ENCODE measurements around the gene S100A10. TPM values are rescaled to one million over a fixed set of nuclear protein-coding genes. Genes with fewer than 3 reads are reported as not detected.

The S100A10 gene
- total RNA-seq, 2 experiments from 2014 or later = 2.6 TPM; not detected in 1

DNA sequence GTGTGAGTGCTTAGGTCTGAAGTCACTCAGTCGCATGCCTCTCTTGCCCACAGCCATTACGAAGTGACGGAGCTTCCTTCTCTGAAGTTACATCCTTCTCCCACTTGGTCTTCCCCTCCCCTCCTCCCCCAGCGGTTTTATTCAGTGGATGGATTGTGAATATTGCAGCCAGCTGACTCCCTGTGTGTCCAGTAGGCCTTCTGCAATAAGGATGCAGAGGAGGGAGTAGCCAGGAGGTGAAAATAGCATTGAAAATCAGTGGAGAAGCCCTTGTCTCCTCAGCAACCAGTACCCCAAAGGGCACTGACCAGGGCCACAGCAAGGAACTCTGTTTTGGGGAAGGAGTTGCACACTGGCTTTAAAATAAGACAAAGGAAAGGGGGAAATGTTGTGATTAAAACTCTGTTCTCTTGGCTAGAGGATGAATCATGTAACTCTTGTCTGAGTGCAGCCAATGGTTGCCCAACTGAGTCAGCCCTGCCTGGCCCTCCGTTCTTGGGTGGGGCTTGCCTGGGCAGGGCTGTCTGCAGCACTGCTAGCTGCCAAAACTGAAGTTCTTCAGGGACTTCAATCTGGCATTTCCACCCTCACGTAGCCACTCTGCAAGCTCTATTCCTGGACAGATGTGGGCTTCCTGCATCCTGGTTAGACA is 4.3 kb downstream of the S100A10 start:
- intact Hi-C loops (cut with micrococcal nuclease; ENCODE audit: unreplicated experiment) = no loop called here
- Histone ChIP-seq H3K9me2 (ENCODE audit: insufficient read depth, low read length) (no peaks in the 10 kb centered on the region), H3K4me1 (ENCODE audit: insufficient read depth, low read length, poor library complexity, severe bottlenecking) (no peaks in the 10 kb centered on the region), H3K36me3 (ENCODE audit: insufficient read depth, low read length) (no peaks in the 10 kb centered on the region), H3K4me3 (ENCODE audit: low read depth, low read length, poor library complexity, severe bottlenecking) (no peak overlapping the region), H4K20me1 (ENCODE audit: insufficient read depth, low read length) (no peaks in the 10 kb centered on the region), H3K9me3 (ENCODE audit: low read length) (no peaks in the 10 kb centered on the region), H2AFZ (ENCODE audit: low read length) (no peak overlapping the region), H3K79me2 (ENCODE audit: insufficient read depth, low read depth, low read length) (no peaks in the 10 kb centered on the region), H3K27ac (ENCODE audit: low read depth, low read length, poor library complexity, severe bottlenecking) (no peak overlapping the region), H3K4me2 (ENCODE audit: low read length) (no peak overlapping the region)
- TF ChIP-seq, protein P1, sequence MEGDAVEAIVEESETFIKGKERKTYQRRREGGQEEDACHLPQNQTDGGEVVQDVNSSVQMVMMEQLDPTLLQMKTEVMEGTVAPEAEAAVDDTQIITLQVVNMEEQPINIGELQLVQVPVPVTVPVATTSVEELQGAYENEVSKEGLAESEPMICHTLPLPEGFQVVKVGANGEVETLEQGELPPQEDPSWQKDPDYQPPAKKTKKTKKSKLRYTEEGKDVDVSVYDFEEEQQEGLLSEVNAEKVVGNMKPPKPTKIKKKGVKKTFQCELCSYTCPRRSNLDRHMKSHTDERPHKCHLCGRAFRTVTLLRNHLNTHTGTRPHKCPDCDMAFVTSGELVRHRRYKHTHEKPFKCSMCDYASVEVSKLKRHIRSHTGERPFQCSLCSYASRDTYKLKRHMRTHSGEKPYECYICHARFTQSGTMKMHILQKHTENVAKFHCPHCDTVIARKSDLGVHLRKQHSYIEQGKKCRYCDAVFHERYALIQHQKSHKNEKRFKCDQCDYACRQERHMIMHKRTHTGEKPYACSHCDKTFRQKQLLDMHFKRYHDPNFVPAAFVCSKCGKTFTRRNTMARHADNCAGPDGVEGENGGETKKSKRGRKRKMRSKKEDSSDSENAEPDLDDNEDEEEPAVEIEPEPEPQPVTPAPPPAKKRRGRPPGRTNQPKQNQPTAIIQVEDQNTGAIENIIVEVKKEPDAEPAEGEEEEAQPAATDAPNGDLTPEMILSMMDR (conservative IDR thresholded peaks at IDR 0.05; ENCODE audit: low read length) = no peak
- TF ChIP-seq EZH2phosphoT487 (IDR thresholded peaks at IDR 0.05; ENCODE audit: borderline replicate concordance, low read depth, low read length) = no peak
- CTCF ChIA-PET (ENCODE audit: unreplicated experiment) = interaction anchor here (1.1 kb wide), 1 partner anchor 12 kb away, joined by 3 read pairs; no protein-coding TSS in a partner anchor
- POLR2A ChIA-PET = interaction anchor here (1.0 kb wide), 1 partner anchor 144 kb away, joined by 3 read pairs; no protein-coding TSS in a partner anchor
- BruUV-seq (replicated peaks) = no TSS peak
- DNase-seq (ENCODE audit: low spot score) = no peak

DNA sequence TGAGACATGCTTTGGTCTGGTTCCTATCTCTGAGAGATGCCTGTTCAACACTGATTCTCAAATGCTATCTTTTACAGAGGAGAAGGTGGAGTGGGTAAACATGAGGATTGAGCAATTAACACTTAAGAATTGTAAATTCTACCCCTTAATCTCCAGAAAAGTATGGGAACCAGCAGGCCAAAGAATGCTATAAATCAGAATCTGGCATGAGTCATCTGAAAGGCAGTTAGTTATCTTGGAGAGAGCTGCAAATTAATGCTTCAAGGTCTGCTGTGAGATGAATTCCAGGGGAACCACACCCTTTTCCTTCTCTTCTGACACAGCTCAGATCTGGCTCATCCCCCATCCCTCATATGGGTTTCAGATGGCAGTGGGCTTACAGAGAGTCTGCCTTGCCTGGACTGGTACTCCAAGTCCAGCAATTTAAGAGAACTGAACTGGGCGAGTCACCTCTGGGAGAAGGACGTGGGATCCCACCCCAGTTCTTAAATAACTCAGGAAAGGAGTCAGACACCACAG is 5.2 kb downstream of the S100A10 start:
- Histone ChIP-seq H3K36me3 (ENCODE audit: insufficient read depth, low read length) (no peaks in the 10 kb centered on the region), H3K4me3 (ENCODE audit: low read depth, low read length, poor library complexity, severe bottlenecking) (no peak overlapping the region), H3K79me2 (ENCODE audit: insufficient read depth, low read depth, low read length) (no peaks in the 10 kb centered on the region), H3K9me3 (ENCODE audit: low read length) (no peaks in the 10 kb centered on the region), H4K20me1 (ENCODE audit: insufficient read depth, low read length) (no peaks in the 10 kb centered on the region), H3K9me2 (ENCODE audit: insufficient read depth, low read length) (no peaks in the 10 kb centered on the region), H3K4me1 (ENCODE audit: insufficient read depth, low read length, poor library complexity, severe bottlenecking) (no peaks in the 10 kb centered on the region), H2AFZ (ENCODE audit: low read length) (no peak overlapping the region), H3K4me2 (ENCODE audit: low read length) (no peak overlapping the region), H3K27ac (ENCODE audit: low read depth, low read length, poor library complexity, severe bottlenecking) (no peak overlapping the region)
- DNase-seq (ENCODE audit: low spot score) = no peak
- no peak for TF ChIP-seq EZH2phosphoT487 (IDR thresholded peaks at IDR 0.05; ENCODE audit: borderline replicate concordance, low read depth, low read length)
- TF ChIP-seq, protein P1 (conservative IDR thresholded peaks at IDR 0.05; ENCODE audit: low read length) = no peak
- CTCF ChIA-PET (ENCODE audit: unreplicated experiment) = interaction anchor here (1.1 kb wide), 1 partner anchor 13 kb away, joined by 3 read pairs; no protein-coding TSS in a partner anchor
- intact Hi-C loops (cut with micrococcal nuclease; ENCODE audit: unreplicated experiment) = no loop called here
- POLR2A ChIA-PET = no interaction called here
- BruUV-seq (replicated peaks) = no TSS peak

Data from OCI-LY7 (cell line).